Activated naive CD8-positive, alpha-beta T cell treated with anti-CD3 and anti-CD28 coated beads, Interleukin-2, amount 50 U/mL, for 24 hours (primary cell): ENCODE measurements around the gene CTNNBL1.
A peak's percentile ranks its signal among the peaks of the same experiment; 100 is the strongest.

Source experiments
- ATAC-seq: fragments of 150-1000 bp; cut with Tn5 transposase; one replicate; pipeline ENCODE4 v1.10.0; 2021
- DNase-seq: peaks from one replicate; pipeline ENCODE4 v3.0.0; 2021
- H3K27ac Mint-ChIP-seq: one replicate; pipeline ENCODE4 v1.8.0; 2021; ENCODE audit warnings: mild to moderate bottlenecking, mixed read lengths
- H3K27me3 Mint-ChIP-seq: one replicate; pipeline ENCODE4 v1.8.0; 2021; ENCODE audit warnings: mixed read lengths
- H3K36me3 Mint-ChIP-seq: one replicate; pipeline ENCODE4 v1.8.0; 2021; ENCODE audit warnings: low read depth, mixed read lengths
- H3K4me1 Mint-ChIP-seq: one replicate; pipeline ENCODE4 v1.8.0; 2021; ENCODE audit warnings: mixed read lengths
- H3K4me3 Mint-ChIP-seq: one replicate; pipeline ENCODE4 v1.8.0; 2021; ENCODE audit warnings: mild to moderate bottlenecking, moderate library complexity, mixed read lengths
- H3K9me3 Mint-ChIP-seq: one replicate; pipeline ENCODE4 v1.8.0; 2021; ENCODE audit warnings: mixed read lengths

Gene CTNNBL1

DNA sequence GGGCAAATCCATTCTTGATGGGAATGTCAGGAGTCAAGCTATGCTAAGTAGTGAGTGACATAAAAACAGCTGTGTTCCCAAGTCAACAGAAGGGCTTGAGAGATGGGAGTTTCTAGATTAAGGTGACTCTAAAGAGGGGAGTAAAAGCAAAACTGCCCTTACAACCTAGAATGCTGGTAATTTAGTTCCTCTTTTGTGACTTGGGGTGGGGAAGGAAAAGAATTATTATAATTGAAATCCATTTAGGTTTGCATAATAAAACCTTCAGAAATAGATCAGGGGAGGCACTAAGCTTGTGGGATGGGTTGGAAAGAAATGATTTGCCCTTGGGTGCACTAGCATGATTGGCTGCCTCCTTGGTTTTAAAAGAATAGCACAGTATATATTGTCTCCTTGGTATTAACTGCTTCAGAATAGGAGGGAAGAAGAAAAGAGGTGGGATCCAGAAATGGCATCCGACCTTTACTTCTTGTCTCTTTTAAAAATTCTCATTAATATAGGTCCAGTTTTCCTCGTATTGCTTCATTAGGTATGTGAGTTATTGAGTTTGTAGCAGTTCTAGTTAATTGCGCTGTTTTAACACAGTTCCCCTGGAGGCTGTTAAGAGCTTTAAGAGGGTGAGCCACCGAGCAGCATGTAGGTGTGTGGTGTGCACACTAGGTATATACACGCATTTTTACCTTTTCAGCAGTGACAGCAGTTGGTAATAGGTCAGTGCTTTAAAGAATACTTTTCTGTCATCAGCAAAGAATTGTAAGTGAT lies 113.8 kb downstream of the CTNNBL1 start:
- Mint-ChIP-seq H3K4me3 (no peak overlapping the region), H3K9me3 (no peaks in the 10 kb centered on the region), H3K36me3 (peaks cover 36% of the 10 kb centered on the region), H3K27ac (no peak overlapping the region), H3K4me1 (peaks cover 11% of the 10 kb centered on the region), H3K27me3 (no peaks in the 10 kb centered on the region)
- ATAC-seq (no peak), DNase-seq (no peak)

DNA sequence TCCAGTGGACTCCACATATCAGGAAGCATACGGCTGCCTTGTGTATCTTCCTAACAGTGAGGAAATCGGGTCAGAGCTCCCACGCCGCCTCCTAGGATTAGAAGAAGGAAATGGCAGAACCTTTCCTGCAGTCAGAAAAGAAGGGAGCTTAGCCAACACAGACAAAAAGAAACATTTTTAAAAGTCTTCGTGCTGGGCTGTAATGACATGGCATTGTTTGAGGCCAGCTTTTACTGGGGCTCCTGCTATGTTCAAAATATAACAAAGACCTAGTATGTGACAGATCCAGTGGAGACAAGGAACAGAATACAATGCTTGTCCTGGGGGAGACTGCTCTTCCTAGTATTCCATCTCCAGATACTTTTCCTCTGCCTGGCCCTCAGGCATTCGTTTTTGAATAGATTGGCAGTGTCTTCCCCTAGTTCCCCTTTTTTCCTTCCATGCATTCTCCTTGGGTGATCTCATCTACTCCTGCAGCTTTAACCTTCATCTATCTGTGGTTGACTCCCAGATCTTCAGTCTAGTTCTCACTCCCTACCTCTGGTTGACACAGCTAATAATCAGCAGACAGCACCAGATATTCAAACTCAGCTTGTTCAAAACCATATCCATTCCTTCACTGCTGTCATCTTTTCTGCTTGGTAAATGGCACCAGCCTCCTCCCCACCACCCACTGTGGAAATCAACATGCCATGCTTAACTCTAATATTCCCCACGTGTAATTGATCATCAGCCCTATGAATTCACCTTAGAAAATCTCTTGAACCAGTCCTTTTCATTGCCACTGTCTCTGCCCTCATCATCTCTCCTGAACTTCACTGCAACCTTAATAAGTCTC lies 114.6 kb downstream of the CTNNBL1 start:
- Mint-ChIP-seq H3K4me3 (no peak overlapping the region), H3K27ac (no peak overlapping the region), H3K27me3 (no peaks in the 10 kb centered on the region), H3K36me3 (peaks cover 29% of the 10 kb centered on the region), H3K9me3 (no peaks in the 10 kb centered on the region), H3K4me1 (peaks cover 10% of the 10 kb centered on the region)
- ATAC-seq (no peak), DNase-seq (no peak)

DNA sequence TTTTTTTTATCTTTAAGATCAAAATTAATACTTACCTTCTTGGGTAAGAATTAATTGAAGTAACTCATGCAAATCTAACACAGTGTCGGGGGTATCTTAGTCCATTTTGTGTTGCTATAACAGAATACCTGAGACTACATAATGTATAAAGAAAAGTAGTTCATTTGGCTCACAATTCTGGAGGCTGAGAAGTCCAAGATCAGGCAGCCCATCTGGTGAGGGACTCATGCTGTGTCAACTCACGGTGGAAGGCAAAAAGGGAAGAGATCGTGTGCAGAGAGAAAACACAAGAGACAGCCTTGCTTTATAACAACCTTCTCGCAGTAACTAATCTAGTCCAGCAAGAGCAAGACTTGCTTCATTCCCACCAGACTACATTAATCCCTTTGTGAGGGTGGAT lies 116.2 kb downstream of the CTNNBL1 start:
- Mint-ChIP-seq H3K9me3 (no peaks in the 10 kb centered on the region), H3K36me3 (peaks cover 24% of the 10 kb centered on the region), H3K4me1 (peaks cover 3% of the 10 kb centered on the region), H3K4me3 (no peak overlapping the region), H3K27ac (no peak overlapping the region), H3K27me3 (no peaks in the 10 kb centered on the region)
- DNase-seq: no peak
- no peak for ATAC-seq

DNA sequence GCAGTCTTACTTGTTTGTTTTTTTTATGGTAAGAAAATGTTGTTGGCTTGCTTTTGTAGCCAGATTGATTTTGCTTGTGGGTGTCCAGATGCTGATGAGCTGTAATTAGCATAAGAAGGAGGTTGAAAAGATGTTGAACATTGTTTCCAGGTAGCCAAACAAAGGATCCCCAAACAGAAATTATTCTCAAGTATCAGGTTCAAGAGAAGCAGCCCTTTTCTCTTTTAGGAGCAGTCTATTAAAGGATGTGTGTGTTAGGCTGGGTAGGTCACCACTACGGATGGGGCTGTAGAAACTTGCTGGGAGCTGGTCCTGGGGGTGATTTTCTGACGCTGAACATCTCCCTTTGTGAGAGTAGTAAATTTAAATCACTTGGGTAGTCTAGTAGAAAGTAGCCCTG lies 122.2 kb downstream of the CTNNBL1 start:
- no peak for DNase-seq
- H3K27me3 Mint-ChIP-seq: no peaks in the 10 kb centered on the region
- no peaks in the 10 kb centered on the region for H3K9me3 Mint-ChIP-seq
- H3K4me1 Mint-ChIP-seq: peaks cover 2% of the 10 kb centered on the region
- H3K4me3 Mint-ChIP-seq: no peak overlapping the region
- no peak for ATAC-seq
- H3K36me3 Mint-ChIP-seq: peaks cover 10% of the 10 kb centered on the region
- H3K27ac Mint-ChIP-seq: no peak overlapping the region

DNA sequence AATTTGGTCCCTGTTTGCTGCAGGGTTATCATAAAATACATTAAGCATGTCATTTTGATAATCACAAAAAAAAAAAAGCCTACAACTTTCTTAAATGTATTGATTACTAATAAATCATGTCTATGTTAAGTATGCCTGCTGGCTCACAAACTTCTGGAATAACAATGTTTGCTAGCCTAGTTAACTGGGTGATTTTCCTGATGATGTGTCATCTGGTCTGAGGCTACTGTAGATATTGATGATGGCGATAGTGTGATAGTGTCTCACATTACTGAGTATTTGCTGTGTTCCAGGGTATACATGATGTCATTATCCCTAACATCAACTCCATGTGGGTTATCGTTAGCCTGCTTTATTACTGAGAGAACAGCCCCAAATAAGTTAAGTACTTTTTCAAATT lies 122.9 kb downstream of the CTNNBL1 start:
- Mint-ChIP-seq H3K36me3 (peaks cover 10% of the 10 kb centered on the region), H3K27me3 (no peaks in the 10 kb centered on the region), H3K9me3 (no peaks in the 10 kb centered on the region), H3K4me1 (peaks cover 2% of the 10 kb centered on the region), H3K27ac (no peak overlapping the region), H3K4me3 (no peak overlapping the region)
- ATAC-seq: no peak
- DNase-seq: no peak

DNA sequence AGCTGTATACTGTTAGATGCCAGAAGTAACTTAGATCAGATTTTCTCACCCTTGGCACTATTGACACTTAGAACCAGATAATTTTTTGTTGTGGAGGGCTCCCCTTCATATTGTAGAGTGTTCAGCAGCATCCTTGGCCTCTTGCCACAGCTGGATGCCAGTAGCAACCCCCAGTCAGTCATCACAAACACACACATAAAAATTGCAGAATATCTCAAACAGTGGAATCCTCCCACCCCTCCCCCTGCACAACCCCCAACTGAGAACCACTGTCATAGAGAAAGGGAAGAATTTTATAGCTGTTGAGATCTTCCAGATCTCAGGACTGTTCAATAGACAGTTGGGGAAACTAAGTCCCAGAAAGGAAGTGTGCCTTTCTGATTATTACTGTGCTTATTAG lies 127.9 kb downstream of the CTNNBL1 start:
- Mint-ChIP-seq H3K4me3 (no peak overlapping the region), H3K27ac (no peak overlapping the region), H3K9me3 (no peaks in the 10 kb centered on the region), H3K36me3 (peaks cover 8% of the 10 kb centered on the region), H3K4me1 (peaks cover 5% of the 10 kb centered on the region), H3K27me3 (no peaks in the 10 kb centered on the region)
- DNase-seq (no peak), ATAC-seq (no peak)

DNA sequence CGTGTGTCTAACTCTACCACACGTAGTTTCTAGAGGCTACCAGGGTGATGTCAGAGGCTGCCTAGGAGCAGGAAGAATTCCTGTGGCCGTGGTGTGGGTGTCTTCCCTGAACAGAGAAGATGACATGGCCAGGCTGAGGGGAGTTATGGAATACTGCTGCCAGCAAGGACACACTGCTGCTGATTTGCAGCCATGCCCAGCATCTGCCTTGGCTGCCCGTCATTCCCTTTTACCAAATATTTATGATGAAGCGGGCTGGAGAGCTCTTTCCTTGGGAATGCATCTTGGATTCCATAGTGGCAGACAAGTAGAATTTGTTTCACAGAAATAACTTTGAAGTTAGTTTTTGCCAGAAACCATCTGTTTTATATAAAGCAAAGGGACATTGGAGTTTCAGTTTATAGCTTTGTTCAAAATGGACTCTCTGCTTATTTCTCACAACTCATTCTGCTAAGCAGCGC lies 128.3 kb downstream of the CTNNBL1 start:
- peaks cover 8% of the 10 kb centered on the region for H3K36me3 Mint-ChIP-seq
- H3K27me3 Mint-ChIP-seq: no peaks in the 10 kb centered on the region
- no peak for ATAC-seq
- H3K9me3 Mint-ChIP-seq: no peaks in the 10 kb centered on the region
- no peak overlapping the region for H3K27ac Mint-ChIP-seq
- no peak for DNase-seq
- no peak overlapping the region for H3K4me3 Mint-ChIP-seq
- H3K4me1 Mint-ChIP-seq: peaks cover 5% of the 10 kb centered on the region

DNA sequence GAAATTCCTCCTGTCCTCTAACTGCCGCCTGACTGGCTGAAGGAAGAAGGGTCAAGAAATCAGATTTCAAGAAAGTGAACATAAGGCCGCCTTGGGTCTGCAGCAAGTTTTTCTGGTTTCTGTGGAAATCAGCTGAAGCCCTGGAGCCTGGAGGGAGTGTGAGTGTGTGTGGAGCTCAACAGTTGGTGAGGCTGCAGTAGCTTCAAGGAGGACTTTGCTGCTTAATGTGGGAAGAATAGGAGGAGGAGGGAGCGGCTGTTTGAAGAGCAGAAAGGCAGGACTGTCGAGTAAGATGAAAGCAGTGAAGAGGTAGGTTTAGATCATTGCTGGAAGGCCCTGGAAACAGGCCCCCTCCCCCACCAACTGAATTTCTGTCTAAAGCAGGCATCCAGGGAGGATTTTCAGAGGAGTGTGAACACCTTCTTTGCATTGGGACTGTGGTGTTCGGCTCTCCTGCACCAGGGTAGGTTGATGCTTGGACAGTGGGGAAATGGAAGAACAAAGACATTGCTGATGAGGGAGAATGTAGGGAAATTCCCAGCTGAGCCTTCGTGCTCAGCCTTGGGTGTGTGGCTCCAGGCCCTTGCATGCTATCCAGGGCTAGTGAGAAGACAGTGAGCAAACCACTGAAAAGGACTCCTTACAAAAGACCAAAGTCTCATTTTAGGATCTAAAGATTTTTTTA lies 129.6 kb downstream of the CTNNBL1 start:
- Mint-ChIP-seq H3K27ac (no peak overlapping the region), H3K27me3 (no peaks in the 10 kb centered on the region), H3K9me3 (no peaks in the 10 kb centered on the region), H3K4me3 (no peak overlapping the region), H3K4me1 (peaks cover 5% of the 10 kb centered on the region), H3K36me3 (peaks cover 8% of the 10 kb centered on the region)
- ATAC-seq (no peak), DNase-seq (no peak)

DNA sequence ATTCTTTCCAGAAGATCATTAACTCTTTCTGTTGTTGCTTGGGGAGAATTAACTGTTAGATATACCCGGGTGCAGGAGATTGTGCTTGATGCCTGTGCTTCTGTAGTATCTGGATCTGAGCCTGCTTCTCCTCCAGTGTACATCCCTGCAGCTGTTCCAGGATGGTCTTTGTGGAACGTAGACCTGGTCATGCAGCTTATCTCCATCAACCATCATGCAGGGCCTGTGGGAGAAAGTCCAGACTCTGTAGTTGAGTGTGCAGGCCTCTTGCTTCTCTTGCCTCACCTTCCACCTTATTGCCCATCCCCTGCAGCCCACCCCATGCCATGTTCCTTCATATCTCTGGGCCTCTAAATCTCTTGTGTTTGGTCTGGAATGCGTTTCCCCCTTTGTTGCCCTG lies 133.8 kb downstream of the CTNNBL1 start:
- ATAC-seq: no peak
- H3K36me3 Mint-ChIP-seq: no peaks in the 10 kb centered on the region
- no peaks in the 10 kb centered on the region for H3K9me3 Mint-ChIP-seq

DNA sequence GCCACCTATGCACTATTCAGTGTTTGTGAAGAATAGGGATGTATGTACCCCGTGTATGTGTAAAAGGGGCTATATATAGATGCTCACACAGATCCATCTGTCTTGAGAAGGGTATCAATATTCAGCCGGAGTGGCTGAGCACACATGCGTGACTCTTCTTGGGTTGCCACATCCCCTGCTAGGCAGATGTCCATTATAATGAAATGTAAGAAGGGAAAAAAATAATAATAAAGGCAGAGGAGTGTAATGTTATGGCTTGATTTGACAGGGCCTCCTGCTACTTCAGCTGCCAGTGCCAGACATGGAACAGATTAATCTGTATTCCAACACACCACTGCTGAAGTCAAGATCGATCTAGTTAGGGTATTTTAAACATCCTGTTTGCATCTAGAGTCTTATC lies 134.9 kb downstream of the CTNNBL1 start:
- Mint-ChIP-seq H3K27me3 (no peaks in the 10 kb centered on the region), H3K36me3 (no peaks in the 10 kb centered on the region), H3K9me3 (no peaks in the 10 kb centered on the region), H3K27ac (no peak overlapping the region), H3K4me3 (no peak overlapping the region), H3K4me1 (no peaks in the 10 kb centered on the region)
- ATAC-seq (no peak), DNase-seq (no peak)

More for the DNA sequence above, 133.8 kb downstream of the CTNNBL1 start:
- Mint-ChIP-seq H3K4me1 (peaks cover 5% of the 10 kb centered on the region), H3K27me3 (no peaks in the 10 kb centered on the region), H3K4me3 (no peak overlapping the region), H3K27ac (no peak overlapping the region)
- DNase-seq: no peak

DNA sequence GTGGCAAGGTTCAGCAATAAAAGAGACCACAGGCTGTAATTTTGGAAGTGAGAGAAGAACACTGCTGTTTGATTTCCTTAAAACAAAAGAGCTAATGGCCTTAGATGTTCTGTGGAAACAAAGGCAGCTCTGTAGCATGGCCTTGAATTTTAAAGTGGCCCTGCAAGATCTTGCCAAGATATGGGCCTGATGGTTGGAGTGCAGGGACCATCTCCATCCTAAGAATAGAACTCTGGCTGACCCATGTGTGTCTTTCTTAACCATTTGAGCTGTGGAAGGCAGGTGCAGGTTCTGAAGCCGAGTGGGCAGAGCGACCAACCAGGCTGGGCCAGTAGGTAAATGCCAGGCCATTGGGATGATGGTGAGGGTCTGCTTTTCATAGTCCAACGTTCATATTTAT lies 135.3 kb downstream of the CTNNBL1 start:
- no peaks in the 10 kb centered on the region for H3K27me3 Mint-ChIP-seq
- H3K9me3 Mint-ChIP-seq: no peaks in the 10 kb centered on the region
- no peaks in the 10 kb centered on the region for H3K4me1 Mint-ChIP-seq
- no peak overlapping the region for H3K4me3 Mint-ChIP-seq
- ATAC-seq: no peak
- no peak overlapping the region for H3K27ac Mint-ChIP-seq
- H3K36me3 Mint-ChIP-seq: no peaks in the 10 kb centered on the region
- no peak for DNase-seq

DNA sequence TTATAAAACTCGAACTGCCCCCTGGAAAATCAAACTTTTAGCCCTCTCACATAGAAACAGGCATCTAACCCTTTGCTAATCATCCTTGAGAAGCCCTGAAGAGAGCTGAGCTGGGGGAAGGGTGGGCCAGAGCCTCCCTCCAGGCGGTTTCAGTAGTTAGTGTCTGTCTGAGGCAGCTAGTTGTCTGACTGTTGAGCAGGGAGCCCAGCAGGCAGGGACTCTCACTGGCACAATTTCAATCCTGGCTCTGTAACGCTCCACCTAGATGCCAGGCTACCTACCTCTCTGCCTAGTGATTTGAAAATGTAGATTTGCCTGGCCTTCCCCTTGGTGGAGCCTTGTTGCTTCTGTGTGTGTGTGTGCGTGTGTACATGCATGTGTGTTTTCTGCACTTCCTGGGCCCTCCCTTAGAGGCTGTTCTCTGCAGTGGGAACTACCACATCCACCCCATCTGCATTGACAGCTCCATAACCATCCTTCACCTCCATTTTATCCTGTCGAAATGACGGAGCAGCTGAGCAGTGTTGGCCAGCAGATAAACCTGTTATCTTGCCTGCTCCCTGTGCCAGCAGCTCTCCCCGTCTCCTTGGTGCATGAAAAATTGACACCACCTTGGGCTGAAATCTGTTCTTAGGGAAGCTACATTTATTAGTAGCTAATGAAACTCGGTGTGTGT lies 139.5 kb downstream of the CTNNBL1 start:
- H3K27ac Mint-ChIP-seq: no peak overlapping the region
- no peaks in the 10 kb centered on the region for H3K4me1 Mint-ChIP-seq
- no peaks in the 10 kb centered on the region for H3K9me3 Mint-ChIP-seq
- H3K36me3 Mint-ChIP-seq: peaks cover 2% of the 10 kb centered on the region
- H3K4me3 Mint-ChIP-seq: no peak overlapping the region
- DNase-seq: no peak
- no peak for ATAC-seq
- H3K27me3 Mint-ChIP-seq: no peaks in the 10 kb centered on the region

DNA sequence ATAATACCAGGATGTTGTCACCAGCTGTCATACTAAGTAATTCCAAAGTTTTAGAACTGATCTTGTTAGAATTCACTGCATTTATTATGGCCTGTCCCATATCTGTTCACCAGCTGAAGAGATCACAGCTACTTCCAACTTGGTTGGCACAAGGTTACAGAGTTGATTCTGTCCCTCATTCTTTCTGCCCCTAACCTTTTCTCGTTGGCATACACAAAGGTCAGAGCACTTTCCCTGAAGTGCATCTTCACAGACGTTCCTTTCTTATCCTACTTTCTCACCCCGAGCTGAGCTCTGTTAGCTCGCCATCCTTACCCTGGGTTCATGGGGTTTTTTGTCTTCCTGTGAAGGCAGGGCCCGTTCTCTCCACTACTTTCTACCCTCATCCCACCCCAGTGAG lies 143.1 kb downstream of the CTNNBL1 start:
- DNase-seq (no peak), ATAC-seq (no peak)
- H3K9me3 Mint-ChIP-seq: no peaks in the 10 kb centered on the region
- H3K36me3 Mint-ChIP-seq: peaks cover 11% of the 10 kb centered on the region
- no peak overlapping the region for H3K4me3 Mint-ChIP-seq
- peak overlapping the region; percentile 53 for H3K27ac Mint-ChIP-seq
- H3K27me3 Mint-ChIP-seq: no peaks in the 10 kb centered on the region
- H3K4me1 Mint-ChIP-seq: no peaks in the 10 kb centered on the region

DNA sequence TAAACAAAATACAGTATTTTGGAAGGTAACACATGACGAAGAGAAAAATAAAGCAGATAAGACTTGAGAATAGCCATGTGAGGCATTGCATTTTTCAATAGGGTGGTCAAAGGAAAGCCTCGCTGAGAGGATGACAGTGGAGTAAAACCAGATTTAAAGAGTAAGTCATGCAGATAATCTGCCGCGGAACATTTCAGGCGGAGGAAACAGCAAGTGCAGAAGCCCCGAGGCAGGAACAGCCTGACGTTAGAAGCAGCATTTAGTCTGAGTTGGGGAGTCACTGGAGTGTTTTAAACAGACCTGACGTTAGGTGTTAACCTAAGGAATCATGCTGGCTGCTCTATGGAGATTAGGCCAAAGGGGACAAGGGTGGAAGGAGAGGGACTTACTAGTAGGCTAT lies 144.1 kb downstream of the CTNNBL1 start:
- Mint-ChIP-seq H3K27ac (no peak overlapping the region), H3K4me3 (no peak overlapping the region), H3K9me3 (no peaks in the 10 kb centered on the region), H3K36me3 (peaks cover 20% of the 10 kb centered on the region), H3K27me3 (no peaks in the 10 kb centered on the region), H3K4me1 (no peaks in the 10 kb centered on the region)
- ATAC-seq: no peak
- DNase-seq: no peak
